ENCODE data around the gene NTN3.
"Not testable (repeated sequence)": the region's sequence is repeated elsewhere in the genome, so short reads cannot be mapped to it uniquely, and the experiment has no call there.

Gene NTN3

DNA sequence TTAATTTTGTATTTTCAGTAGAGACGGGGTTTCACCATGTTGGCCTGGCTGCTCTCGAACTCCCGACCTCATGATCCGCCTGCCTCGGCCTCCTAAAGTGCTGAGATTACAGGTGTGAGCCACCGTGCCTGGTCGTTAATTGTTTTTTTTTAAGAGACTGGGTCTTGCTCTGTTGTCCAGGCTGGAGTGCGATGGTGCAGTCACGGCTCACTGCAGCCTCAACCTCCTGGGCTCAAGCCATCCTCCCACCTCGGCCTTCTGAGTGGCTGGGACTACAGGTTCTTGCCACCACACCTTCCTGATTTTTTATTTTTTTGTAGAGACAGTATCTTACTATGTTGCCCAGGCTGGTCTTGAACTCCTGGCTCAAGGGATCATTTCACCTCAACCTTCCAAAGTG lies 8.9 kb downstream of the NTN3 start:
- DNase-seq = not testable (repeated sequence)

DNA sequence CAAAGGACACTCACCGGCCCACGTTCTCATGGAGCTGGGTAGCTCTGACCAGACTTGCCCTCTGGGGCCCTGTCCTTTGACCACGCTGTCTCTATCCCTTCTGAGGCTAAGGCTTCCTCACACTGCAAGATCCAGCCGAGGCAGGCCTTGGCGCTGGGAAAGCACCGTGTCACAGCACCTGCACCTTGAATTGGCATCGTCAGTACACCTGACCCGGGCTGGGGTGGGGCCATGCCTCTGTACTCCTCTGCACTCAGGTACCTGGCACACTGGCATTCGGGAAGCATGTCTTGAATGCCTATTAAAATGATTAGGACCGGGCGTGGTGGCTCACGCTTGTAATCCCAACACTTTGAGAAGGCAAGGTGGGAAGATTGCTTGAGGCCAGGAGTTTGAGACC lies 9.9 kb downstream of the NTN3 start:
- DNase-seq = no peak

DNA sequence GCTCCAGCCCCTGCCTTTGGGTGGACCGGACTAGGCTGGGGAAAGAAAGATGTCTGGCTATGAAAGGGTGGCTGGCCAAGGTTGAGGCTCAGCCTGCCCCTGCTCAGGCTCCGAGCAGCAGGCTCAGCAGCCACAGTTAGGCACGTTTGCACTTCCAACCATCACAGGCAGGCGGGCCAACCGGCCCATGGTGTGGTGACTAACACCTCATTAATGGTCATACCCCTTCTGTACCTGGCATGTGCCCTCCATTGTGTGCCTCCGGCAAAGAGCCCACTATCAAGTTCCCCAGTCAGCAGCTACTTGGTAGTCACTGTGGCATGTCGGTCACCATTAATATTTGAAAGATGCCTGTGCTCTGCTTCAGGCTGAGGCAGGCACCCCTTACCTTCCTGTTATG lies 10.6 kb downstream of the NTN3 start:
- no peak for DNase-seq

DNA sequence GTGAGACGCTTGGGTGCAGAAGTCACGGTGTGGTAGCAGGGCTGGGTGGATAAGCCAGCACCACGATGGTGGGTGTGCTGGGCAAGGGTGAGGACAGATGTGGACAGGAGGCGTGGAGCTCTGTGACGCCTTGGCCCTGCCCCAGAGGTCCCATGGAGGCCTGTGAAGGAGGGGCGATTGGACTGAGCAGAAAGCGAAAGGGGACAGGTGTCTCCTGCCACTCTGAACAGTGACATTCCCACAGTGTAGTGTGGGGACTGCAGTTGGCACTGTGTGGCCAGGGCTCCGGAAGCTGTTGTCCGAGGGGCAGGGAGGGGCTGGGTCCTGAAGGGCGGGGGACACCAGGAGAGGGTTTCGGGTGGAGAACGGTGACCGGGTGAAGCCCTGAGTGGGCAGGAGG lies 11.2 kb downstream of the NTN3 start:
- no peak for DNase-seq

DNA sequence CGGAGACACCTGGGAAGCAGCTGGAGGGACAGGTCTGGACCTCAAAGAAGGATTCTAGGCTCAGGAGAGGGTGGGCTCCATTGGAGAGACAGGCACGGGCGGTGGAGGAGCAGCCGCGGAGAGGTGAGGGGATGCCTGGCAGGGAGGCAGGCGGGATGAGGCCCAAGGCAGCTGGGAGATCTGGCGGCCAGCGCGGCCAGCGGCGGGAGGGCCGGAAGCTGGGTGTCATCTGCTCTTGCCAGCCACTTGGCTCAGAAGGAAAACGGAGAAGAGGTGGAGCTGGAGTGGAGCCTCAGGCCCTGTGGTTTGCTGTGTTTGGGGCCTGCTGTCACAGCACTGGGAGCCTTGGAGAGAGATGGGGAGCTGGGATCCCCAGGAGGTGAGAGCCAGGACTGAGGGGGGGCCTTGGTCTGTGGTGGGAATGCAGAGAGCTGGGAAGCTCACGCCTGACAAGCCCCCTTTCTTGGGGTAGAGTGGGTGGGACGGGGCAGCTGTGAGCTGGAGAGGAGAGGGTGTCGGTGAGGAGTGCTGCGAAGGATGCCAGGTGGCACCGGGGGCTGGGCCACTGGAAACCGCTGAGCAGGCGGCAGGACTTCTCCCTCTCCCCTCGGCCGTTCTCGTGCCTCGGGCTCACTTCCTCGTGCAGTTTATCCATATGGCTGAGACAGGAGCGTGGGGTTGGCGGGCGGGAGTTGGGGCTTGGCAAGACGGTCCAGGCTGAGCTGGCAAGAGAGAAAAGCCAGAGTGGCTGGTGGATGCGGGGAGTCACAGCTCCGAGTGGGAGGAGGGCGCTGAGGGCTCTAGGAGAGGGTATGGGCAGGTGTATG lies 11.8 kb downstream of the NTN3 start:
- peak; percentile 31 for DNase-seq

DNA sequence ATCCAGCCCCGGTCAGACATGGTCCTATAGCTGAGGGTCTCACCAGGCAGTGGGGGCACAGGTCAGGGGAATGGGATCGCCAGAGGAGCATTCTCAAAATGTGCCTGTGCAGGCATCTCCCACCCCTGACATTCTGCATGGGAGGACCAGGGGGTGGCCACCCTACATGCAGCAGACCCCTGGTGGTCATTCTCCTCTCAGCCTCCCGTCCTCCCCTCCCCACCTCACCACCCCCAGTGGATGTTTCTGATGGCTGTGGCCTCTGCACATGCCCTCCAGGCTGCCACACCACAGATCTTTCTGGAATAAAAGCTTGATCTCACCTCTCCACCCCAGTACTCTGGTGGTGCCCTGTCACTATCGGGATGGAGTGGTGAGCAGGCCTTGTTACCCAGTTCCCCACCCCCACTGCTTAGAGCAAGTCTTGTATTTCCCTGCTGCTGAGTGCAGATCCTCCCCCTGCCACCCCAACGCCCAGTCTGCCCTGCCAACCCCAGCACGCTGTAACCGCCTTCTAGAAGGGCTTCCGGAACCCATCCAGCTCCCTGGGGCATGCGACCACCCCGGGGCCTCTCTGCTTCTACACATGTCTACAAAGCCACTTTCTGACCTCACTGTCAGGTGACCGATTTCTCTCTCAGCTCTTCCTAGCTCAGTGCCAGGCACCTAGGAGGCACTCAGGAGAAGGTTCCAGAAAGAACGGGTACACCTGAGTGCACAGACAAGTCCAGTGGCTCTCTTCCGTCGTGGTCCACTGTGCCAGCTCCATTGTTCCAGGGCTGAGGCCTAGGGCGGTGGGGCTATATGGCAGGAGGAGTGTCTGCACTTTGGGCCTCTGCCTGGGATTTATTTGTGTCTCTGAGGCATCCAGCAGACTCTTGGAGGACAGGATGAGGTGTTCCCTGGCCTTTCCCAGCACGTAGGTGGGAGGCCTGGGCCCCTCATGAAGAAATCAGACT lies 13.1 kb downstream of the NTN3 start:
- no peak for DNase-seq

DNA sequence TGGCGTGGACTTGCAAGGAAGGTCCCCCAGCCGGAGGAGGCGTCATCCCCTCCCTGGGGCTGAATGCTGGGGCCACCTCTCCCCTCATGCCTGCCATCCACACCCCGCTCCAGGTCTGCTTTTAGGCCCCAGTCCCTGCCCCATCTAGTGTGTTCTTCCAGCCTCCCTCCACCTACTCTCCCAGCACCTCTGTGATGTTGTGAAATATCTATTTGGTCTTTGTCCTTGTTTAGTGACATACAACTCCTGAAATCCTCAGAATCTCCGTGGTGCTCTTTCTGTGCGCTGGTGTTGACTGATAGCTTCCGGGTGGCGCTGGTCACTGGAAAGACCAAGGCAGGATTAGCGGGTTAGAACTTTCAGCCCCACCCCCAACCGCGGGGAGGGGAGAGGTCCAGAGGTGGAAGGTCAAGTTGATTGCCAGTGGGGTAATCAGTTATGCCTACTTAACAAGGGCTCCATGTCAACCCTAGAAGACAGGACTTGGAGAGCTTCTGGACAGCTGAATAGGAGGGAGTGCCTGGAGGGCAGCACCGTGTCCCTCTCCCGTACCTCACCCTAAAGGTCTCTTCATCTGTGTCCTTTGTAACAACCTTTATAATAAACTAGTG lies 13.9 kb downstream of the NTN3 start:
- no peak for DNase-seq

DNA sequence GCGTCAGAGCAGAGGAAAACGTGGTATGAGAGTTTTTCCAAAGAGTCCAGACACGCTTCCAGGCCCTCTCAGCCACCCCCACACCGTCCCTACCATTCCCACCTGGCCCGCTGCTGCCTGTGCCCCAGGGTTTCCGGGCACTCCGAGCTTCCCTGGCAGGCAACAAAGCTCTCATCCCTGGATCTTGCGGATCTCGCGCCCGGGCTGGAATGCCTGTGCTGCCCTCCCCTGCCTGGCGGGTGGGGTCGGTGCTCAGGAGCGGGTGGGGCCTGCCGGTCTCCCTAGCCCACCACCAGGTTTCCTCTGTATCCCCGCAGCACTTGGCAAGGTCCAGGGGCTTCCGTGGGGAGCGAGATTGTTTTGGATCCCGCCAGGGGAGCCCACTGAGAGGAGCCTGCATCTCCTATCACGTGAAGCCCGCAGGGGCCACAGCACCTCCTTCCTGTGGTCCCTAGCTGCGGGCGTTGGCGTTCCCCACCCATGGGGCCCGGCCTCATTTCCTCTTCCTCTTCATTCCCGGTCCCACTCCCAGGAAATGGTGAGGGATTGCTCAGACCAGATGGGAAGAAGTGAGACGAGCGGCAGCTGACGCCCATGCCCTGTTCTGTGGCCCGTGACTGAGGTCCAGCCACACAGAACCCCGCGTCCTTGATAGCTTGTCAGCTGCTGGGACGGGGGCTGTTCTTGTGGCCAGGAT lies 14.9 kb downstream of the NTN3 start:
- no peak for DNase-seq

DNA sequence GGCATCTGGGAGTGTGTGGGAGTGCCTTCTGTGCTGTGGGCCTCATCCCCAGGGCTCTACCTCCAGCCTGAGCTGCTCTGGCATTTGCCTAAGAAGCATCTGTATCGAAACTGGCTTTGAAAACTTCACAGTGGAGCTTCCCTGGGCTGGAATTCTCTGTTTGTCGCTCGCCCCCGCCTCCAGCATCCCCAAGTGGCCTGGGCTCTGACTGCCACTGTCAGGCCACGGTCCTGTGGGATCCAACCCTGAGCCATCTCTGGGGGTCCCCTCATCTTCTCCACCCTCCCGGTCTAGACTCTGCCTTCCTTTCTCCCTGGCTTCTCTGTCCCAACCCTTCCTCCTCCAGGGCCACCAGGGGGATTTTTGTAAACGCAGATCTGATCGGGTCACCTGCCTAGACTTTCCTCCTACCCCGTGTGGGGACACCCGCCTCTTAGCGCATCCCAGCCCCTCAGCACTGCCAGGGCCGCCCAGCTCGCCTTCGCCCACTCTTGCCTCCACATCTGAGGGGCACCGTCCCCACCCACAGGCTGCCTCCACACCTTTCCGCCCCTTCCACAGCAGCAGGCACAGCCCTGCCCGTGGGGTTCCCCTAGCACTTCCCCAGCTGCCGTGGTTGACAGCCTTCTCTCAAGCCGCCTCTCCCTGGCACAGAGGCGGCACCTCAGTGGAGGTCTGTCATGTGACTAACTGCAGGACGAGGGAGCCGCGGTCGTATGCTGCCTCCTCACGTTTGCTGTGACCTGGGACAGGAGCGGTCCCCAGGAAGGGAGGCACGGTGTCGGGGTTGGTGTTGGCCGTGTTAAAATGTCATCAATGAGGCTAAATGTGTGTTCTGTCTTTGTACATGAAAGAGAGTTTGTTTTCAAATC lies 15.8 kb downstream of the NTN3 start:
- no peak for DNase-seq

DNA sequence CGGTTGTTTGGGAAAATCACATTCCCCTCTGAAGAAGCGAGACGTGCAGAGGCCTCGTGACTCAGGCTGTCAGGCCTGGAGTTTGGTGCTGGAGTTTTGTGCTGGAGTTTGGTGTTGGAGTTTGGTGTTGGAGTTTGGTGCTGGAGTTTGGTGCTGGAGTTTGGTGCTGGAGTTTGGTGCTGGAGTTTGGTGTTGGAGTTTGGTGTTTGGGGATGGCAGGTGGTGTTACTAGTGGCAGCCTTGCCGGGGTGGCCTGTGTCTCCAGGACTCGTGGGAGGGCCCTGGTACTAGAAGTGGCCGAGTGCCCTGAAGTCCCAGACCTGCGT lies 16.4 kb downstream of the NTN3 start:
- DNase-seq = no peak

DNA sequence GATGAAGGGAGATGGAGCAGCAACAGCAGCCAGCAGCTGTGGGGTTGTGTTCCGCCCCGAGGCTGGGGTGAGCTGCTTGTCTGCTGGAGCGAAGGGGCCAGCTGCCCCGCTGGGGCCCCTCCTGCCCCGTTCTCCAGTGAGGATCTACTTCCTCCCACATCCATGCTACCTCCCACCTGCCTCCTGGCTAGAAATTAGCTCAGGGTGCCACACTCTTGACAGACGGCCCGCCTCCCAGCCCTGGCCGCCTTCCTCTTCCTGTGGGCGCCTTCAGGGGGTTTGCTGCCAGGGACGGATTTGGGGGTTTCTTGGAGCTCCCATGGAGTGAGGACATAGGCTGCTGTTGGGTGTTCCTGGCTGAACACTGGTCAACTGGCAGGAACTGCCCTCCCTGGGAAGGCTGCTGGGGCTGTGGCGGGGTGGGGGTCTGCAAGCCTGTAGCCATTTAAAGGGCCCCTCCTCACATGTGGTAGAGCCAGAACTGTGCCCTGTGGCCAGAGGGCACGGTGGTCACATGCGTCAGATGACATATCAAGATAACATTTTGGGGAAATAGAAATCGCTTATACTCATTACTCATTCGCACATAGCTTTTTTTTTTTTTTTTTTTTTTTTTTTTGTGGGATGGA lies 16.9 kb downstream of the NTN3 start:
- no peak for DNase-seq

DNA sequence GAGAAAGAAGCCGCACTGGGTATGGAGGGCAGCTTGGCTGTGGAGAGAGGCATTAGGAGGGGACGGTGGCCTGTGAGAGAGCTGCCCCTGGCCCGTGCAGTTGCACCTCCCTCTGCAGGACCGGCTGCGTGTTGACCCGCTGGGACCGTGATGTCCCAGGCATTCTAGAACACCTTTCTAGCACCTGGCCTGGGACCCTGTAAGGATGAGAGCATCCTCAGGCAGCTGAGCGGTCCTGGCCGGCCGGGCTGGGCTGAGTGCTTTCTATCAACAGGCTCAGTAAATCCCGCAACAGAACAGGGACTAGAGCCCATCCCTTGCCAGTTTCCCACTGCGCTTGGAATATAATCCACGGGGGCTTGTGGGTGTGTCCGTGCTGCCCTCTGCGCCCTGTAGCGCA lies 18.5 kb downstream of the NTN3 start:
- DNase-seq = no peak

DNA sequence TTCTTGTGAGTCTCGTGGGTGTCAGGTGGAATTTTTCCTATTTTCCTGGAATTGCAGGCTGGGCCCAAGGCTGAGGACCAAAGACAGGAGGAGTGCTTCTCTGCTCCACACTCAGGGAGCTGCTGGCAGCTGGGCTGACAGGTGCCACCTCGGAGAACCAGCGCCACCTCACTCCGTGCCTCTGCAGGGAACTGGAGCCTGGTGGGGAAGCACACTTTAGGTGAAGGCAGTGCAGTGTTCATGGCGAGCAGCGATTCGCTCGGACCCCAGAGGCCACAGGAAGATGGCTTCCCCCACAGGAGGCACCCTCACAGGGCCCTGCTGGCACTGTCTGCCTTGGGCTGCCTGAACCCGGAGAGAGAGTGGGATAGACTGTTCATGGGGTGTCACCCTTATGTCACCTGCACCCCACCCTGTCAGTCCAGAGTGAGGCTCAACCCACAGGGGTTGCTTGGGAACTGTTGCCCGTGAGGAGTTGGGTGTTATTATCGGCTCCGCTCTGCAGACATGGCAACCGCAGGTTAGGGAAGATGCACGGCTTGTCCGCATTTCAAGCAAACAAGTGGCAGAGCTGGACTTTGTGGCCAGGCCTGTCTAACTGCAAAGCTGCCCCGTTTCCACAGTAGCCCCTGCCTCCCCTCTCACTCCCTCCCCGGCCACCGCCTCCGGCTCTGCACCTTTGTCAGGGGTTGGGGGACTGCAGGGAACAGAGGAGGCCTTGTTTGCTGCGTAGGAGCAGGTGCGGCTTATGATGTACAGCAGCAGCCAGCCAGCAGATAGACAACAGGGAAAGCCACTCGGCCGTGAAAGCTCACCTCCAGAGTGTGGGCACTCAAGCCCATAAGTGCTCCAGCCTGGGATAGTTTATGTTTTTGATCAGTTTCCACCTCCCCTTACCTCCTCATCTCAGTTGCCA lies 19.4 kb downstream of the NTN3 start:
- no peak for DNase-seq

DNA sequence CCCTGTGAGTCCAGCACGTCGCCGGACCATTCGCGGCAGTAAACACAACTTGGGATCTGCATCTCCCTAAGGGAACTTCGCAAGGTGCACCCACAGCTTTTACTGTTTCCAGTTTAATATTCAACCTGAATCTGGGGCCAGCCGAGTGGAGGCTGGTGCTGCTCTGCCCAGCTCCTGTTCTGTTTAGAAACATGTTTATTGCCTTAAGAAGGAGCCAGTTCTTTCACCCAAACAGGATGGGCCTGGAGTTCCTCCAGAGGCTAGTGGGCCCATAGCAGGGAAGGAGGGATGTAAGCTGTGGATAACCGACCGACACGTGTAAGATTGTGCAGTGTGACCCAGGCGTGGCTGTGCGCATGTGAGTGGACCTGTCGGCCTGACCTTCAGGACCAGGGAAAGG lies 21.2 kb downstream of the NTN3 start:
- no peak for DNase-seq

DNA sequence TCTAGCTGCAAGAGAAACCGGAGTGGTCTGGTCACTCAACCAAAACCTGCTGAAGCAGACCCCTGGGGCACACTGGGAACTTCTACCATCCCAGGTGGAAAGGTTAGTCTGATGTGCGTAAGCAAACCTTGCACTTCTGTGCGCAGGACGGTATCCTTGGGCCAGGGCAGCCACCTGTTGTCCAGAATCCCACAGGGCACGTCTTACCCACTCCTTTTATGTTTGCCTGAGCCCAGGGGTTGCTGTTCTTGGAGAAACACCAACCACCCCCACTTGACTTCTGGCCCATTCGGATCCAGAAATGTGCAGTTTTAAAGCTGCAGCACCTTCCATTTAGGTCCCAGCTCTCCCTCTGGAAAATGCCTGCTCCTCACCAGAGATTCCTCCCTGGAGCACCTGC lies 22.5 kb downstream of the NTN3 start:
- no peak for DNase-seq

DNA sequence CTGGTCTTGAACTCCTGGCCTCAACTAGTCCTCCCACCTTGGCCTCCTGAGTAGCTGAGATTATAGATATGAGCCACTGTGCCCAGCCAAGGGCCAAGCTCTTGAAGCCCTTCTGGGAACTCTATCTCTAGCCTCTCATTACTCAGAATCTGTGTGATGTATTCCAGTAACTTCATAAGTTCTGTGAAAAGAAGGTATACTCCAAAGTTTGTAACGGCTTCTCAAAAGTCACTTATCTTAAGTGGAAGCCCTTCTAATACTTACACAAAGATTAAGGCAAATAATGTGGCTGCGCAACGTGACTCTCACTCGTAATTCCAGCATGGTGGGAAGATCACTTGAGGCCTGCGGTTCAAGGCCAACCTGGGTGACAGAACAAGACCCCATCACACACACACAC lies 23.5 kb downstream of the NTN3 start:
- DNase-seq = no peak

DNA sequence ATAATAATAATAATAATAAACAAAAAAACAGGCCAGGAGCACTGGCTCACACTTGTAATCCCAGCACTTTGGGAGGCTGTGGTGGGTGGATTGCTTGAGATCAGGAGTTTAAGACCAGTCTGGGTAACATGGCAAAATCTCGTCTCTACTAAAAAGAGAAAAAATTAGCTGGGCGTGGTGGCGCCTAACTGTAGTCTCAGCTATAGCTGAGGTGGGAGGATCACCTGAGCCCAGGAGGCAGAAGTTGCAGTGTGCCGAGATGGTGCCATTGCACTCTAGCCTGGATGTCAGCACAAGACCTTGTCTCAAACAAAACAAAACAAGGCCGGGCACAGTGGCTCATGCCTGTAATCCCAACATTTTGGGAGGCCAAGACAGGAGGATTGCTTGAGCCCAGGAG lies 23.9 kb downstream of the NTN3 start:
- DNase-seq = no peak

DNA sequence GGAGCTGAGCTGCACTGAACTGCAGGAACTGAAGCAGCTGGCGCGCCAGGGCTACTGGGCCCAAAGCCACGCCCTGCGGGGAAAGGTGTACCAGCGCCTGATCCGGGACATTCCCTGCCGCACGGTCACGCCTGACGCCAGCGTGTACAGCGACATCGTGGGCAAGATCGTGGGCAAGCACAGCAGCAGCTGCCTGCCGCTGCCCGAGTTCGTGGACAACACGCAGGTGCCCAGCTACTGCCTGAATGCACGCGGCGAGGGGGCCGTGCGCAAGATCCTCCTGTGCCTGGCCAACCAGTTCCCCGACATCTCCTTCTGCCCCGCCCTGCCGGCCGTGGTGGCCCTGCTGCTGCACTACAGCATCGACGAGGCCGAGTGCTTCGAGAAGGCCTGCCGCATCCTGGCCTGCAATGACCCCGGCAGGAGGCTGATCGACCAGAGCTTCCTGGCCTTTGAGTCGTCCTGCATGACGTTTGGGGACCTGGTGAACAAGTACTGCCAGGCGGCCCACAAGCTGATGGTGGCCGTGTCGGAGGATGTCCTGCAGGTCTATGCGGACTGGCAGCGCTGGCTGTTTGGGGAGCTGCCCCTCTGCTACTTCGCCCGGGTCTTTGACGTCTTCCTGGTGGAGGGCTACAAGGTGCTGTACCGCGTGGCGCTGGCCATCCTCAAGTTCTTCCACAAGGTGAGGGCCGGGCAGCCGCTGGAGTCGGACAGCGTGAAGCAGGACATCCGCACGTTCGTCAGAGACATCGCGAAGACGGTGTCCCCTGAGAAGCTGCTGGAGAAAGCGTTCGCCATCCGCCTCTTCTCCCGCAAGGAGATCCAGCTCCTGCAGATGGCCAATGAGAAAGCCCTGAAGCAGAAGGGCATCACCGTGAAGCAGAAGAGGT lies 25.4 kb downstream of the NTN3 start:
- no peak for DNase-seq

DNA sequence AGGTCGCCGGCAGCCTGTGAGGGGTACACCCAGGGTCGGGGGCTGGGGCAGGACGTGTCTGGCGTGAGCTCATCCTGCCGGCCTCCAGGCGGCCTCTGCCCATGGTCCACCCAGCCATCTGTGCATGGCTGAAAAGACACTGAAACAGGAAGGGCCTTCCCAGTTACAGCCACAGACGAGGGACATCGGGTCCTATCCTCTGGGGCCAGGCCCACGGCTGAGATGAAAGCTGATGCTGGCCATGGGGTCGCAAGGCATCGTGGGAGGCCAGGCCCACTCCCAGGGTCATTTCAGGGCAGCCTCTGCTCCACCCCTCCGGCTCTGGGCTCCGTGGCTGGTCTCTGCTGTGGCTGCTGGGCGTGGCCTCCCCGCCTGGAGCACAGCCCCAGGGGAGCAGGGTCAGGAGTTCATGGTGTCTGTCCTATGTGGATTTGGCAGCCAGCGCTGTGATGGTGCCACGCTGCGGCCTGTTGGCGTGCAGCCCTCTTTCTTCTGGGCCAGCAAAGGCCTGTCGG lies 26.1 kb downstream of the NTN3 start:
- DNase-seq = no peak

Data from NCI-H69 (cell line).